NCI-H2081 treated with DMSO at 0.1 percent for 48 hours (cell line): ENCODE data around the gene NCKAP5.
"Not testable (repeated sequence)": the region's sequence is repeated elsewhere in the genome, so short reads cannot be mapped to it uniquely, and the experiment has no call there.

ENCODE experiments used
- DNase-seq: peaks from one replicate; lab custom pipeline; 2025; lab: John Stamatoyannopoulos, UW

Gene NCKAP5

GRCh38 chr2:132875193-132875592 is 693.1 kb downstream of the NCKAP5 start:
- no peak for DNase-seq

DNA sequence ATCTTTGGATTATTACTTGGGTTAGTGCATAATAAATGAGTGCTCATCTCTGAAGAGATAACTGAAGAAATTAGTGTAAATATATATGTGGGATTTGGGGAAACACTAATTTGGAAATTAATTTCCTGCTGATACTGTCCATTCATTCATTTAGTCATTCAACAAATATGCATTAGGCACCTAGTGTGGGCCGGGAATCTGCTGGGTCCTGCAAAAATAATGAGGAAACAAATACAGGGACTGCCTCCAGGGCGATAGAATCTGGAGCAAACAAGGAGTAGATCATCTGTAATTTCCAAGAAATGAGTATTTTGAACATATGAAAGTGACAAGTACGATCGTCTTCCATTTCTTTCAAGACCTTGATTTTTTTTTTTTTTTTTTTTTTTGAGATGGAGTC is 694.5 kb downstream of the NCKAP5 start:
- DNase-seq: no peak

GRCh38 chr2:132871831-132872230 is 696.4 kb downstream of the NCKAP5 start:
- DNase-seq: no peak

GRCh38 chr2:132863961-132864360 is 704.3 kb downstream of the NCKAP5 start:
- DNase-seq: no peak

DNA sequence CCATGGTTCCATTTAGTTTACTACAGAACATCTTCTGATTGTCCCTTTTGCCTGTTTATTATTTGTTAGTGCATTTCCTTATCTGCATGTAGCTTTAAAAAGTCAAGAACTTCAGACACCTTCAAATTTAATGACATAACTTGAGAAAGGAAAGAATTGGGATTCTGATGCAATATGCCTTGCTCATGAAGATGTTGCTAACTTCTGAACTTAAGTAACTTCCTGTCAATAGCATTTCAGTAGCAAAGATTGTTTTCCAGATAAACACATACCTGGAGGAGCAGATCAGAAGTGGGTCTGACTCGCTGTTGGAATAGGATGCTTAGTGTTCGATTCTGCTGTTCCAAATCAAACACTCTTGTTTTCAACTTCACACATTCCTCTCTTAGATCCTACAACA is 708.0 kb downstream of the NCKAP5 start:
- no peak for DNase-seq

DNA sequence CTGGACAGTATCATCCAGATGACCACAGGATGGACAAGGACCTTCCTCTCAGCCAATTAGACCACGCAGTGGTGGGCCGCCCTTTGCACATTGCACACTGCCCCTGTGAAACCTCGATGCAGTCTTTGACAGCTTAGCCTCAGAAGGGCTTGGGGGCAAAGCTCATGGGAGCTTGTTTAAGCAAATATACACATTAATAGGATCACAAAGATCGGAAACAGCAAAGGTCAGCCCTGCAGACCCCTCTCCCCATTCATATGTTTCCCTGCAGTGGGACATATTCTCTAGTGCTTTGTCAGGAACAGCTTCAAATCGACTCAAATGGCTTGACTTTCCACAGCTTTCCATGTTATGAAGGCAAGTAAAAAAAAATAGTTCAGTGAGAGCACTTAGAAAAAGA is 708.7 kb downstream of the NCKAP5 start:
- no peak for DNase-seq

- no peak for DNase-seq
Measured at GRCh38 chr2:132857319-132857718, 710.9 kb downstream of the NCKAP5 start.

DNA sequence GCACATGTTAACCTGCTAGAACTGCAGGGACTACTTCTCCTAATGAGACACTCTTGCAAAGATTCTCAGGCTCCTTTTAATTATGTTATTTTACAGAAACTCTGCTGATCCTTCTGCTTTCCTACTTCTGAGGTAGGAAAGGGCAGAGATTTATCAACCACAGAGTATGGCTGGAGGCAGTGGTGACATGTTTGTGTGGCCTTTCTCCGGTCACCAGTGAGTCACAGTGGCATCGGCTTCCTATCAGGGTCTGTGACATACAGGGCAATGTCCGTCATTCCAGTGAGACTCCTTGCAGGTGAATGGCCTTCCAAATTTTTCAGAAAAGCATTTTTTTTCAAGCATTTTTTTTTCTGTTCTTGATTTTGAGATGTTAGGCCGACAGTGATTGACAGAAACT is 717.6 kb downstream of the NCKAP5 start:
- no peak for DNase-seq

GRCh38 chr2:132849118-132849517 is 719.1 kb downstream of the NCKAP5 start:
- no peak for DNase-seq

DNA sequence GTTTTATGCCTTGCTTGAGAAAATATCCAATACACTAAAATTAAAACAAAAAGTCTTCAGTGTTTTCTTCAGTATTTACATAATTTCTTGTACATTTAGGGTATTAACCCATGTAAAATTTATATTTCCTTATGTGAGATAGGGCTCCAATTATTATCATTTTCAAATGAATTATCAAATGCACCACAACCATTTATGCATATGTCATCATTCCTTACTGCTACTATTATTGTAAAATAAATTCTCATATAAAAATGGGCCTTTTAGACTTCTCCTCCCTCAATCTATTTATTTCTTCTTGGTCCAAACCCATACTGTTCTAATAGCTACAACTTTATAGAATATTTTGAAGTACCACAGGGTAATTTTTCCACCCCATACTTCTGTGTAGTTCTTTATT is 722.9 kb downstream of the NCKAP5 start:
- DNase-seq: no peak

DNA sequence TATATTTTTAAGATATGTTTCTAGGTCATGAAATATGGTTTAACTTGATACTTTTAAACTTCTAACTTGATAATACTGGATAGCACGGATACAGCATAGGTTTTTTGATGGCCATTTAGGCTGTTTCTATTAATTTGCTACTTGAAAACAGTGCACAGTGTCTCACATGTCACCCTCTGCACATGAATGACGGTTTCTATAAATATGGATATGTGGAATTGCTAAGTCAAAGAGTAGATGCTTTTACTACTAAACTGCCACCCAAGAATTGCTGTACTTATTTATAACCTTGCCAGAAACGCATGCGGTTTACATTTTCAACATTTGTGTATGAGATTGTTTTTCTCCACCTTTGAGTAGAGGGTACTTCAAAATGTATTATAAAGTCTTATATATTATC is 723.7 kb downstream of the NCKAP5 start:
- no peak for DNase-seq

DNA sequence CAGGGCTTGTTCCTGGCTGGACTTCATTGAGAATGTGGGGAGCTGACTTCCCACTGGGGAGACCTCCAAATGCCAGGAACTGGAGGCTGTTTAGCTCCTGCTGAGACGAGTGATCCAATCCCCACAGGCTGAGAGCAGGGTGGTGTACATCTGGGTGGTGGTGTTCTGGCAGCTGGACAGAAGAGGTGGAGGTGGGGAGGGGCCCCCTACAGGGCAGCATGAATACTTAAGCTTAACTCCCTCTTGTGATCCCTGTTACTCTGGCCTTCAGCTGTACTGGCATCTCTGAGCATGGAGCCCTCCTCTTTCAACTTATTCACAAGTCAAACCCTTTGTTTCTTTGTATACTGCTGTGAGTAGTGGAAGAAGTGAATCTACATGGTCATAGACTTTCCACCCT is 730.5 kb downstream of the NCKAP5 start:
- DNase-seq: no peak

GRCh38 chr2:132830321-132830827 is 737.9 kb downstream of the NCKAP5 start:
- no peak for DNase-seq

DNA sequence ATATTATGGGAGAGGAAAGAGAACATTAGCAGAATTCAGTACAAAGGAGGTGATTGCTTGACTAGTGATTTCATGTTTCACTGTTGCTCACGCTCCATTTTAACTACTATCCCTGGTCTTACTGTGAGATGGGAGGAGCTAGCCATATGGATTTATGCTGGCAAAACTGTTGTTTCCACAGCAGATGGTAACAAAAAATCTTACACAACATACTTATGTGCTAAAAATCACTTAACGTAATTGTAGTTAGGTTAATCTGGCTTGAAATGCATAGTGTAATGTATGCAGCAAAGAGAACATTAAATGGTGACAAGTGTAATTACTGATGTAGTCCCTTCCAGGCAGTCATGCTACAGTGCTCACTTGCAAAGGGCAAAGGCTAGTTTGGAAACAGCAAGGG is 742.7 kb downstream of the NCKAP5 start:
- DNase-seq: peak; percentile 10

- no peak for DNase-seq
Measured at GRCh38 chr2:132824716-132825115, 743.5 kb downstream of the NCKAP5 start.

DNA sequence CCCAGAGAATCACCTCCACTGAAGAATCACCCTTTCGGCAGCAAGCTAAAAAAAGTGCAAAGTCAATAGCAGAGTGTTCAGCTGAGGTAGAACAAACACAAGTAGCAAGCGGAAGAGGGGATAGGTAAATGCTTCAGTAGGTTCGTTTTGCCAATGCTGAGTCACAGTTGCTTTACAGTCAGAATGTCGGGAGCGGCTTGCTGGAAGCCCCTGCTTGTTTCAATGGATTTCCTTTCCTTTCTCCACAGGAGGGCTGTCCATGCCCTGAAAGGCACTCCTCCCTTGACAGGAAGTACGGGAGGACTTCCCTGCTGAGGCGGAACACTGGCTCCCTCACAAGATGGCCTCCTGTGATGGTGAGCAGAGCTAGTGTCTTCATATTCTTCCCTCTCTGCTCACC is 752.0 kb downstream of the NCKAP5 start:
- no peak for DNase-seq

- DNase-seq: no peak
Measured at GRCh38 chr2:132815516-132815915, 752.7 kb downstream of the NCKAP5 start.

DNA sequence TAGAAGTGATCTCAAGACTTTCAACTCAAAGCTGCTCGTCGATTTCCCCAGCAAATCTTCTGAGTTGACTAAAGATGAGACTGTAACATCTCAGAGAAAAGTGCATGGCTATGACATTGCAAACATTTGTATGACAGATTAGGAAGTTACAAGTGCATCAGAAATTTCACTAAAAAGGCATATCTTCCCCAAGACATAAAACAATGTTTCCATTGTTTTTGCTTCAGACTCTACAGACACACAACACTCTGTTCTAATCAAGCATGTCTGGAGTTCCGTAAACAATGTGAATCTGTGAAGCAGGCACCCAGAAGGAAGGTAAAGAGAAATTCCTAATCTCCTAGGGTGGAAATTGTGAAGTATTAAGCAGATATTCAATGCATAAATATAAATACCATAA is 753.6 kb downstream of the NCKAP5 start:
- DNase-seq: no peak

- no peak for DNase-seq
Measured at GRCh38 chr2:132813422-132813821, 754.8 kb downstream of the NCKAP5 start.

- no peak for DNase-seq
Measured at GRCh38 chr2:132811148-132811915, 756.9 kb downstream of the NCKAP5 start.

DNA sequence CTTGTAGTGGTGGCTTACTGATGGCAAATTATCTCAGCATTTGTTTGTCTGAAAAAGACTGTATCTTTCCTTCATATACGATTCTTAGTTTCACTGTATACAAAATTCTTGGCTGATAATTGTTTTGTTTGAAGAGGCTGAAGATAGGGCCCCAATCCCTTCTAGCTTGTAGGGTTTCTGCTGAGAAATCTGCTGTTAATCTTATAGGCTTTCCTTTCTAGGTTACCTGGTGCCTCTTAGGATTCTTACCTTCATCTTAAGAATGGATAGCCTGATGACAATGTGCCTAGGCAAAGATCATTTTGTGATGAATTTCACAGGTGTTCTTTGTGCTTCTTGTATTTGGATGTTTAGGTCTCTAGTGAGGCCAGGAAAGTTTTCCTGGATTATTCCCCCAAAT is 758.3 kb downstream of the NCKAP5 start:
- DNase-seq: not testable (repeated sequence)

GRCh38 chr2:132804051-132804450 is 764.2 kb downstream of the NCKAP5 start:
- DNase-seq: no peak

- no peak for DNase-seq
Measured at GRCh38 chr2:132798341-132798740, 769.9 kb downstream of the NCKAP5 start.

GRCh38 chr2:132797556-132797955 is 770.7 kb downstream of the NCKAP5 start:
- DNase-seq: no peak
